ENCODE results near the gene LRRC74A. TPM values are rescaled to one million over a fixed set of nuclear protein-coding genes. Genes with fewer than 3 reads are reported as not detected.

LRRC74A gene
- total and polyA plus RNA-seq, 2 experiments from 2014 or later = not detected

GRCh38 chr14:76918256-76918781, 92.1 kb downstream of the LRRC74A start:
- Histone ChIP-seq H3K4me2 (peak overlapping the region; percentile 57), H2AFZ (peak overlapping the region; percentile 63; the same call in 1 of the 2 replicates), H3K27me3 (ENCODE audit: insufficient read depth) (no peaks in the 10 kb centered on the region), H3K4me3 (no peak overlapping the region), H3K4me1 (ENCODE audit: insufficient read depth) (peaks cover 53% of the 10 kb centered on the region), H3K9me2 (ENCODE audit: insufficient read depth) (no peaks in the 10 kb centered on the region), H3K36me3 (ENCODE audit: insufficient read depth) (no peaks in the 10 kb centered on the region), H3K79me2 (replicated peaks; ENCODE audit: insufficient read depth) (no peaks in the 10 kb centered on the region), H4K20me1 (replicated peaks; ENCODE audit: insufficient read depth) (no peaks in the 10 kb centered on the region), H3F3A (replicated peaks; ENCODE audit: low read depth) (peaks cover 18% of the 10 kb centered on the region), H3K27ac (ENCODE audit: low read depth) (peak overlapping the region; percentile 66; the same call in 1 of the 2 replicates)
- DNase-seq (ENCODE audit: low spot score) (no peak), ATAC-seq (peak; percentile 1; the same call in 2 of the 3 replicates)
- TF ChIP-seq ZNF114 (CRISPR knock-in tag; IDR thresholded peaks at IDR 0.05) (no peak), STAT1 (IDR thresholded peaks at IDR 0.05; ENCODE audit: unreplicated experiment) (no peak), ETS1 (IDR thresholded peaks at IDR 0.05) (no peak), CREB1 (CRISPR knock-in tag; IDR thresholded peaks at IDR 0.05; ENCODE audit: low read depth) (no peak)
- Mint-ChIP-seq H3K4me3 (peak overlapping the region; percentile 26; the same call in 1 of the 3 replicates), H3K4me1 (peaks cover 74% of the 10 kb centered on the region), H3K36me3 (ENCODE audit: low read depth) (no peaks in the 10 kb centered on the region), H3K27ac (peak overlapping the region; percentile 91), H3K27me3 (ENCODE audit: insufficient read depth, low read depth, poor library complexity) (peaks cover 35% of the 10 kb centered on the region), H3K9me3 (no peaks in the 10 kb centered on the region; the same call in 2 of the 3 replicates)

GRCh38 chr14:76918782-76919394, 92.7 kb downstream of the LRRC74A start:
- peak; percentile 53 for ATAC-seq
- H3K4me2 ChIP-seq = peak overlapping the region; percentile 57
- no peaks in the 10 kb centered on the region for H3K27me3 ChIP-seq (ENCODE audit: insufficient read depth)
- H3K4me3 ChIP-seq = no peak overlapping the region
- DNase-seq (ENCODE audit: low spot score) = peak; percentile 75
- Mint-ChIP-seq H3K36me3 (ENCODE audit: low read depth) (no peaks in the 10 kb centered on the region), H3K4me1 (peaks cover 75% of the 10 kb centered on the region), H3K27me3 (ENCODE audit: insufficient read depth, low read depth, poor library complexity) (peaks cover 33% of the 10 kb centered on the region), H3K4me3 (peak overlapping the region; percentile 24; the same call in 1 of the 3 replicates), H3K27ac (peak overlapping the region; percentile 91), H3K9me3 (no peaks in the 10 kb centered on the region; the same call in 2 of the 3 replicates)
- H3K36me3 ChIP-seq (ENCODE audit: insufficient read depth) = no peaks in the 10 kb centered on the region
- H3K79me2 ChIP-seq (replicated peaks; ENCODE audit: insufficient read depth) = no peaks in the 10 kb centered on the region
- H2AFZ ChIP-seq = peak overlapping the region; percentile 88
- TF ChIP-seq EZH2phosphoT487 (IDR thresholded peaks at IDR 0.05; ENCODE audit: unreplicated experiment) (no peak), CTCF (conservative IDR thresholded peaks at IDR 0.05; ENCODE audit: low read depth in 2 of 2) (peak in 1 of 2 experiments; percentile 40; a peak in 2 of 4 replicates), CREB1 (CRISPR knock-in tag; IDR thresholded peaks at IDR 0.05; ENCODE audit: low read depth) (peak; percentile 7; the same call in 1 of the 2 replicates)
- H3K27ac ChIP-seq (ENCODE audit: low read depth) = peak overlapping the region; percentile 81
- peaks cover 59% of the 10 kb centered on the region for H3K4me1 ChIP-seq (ENCODE audit: insufficient read depth)
- H3F3A ChIP-seq (replicated peaks; ENCODE audit: low read depth) = peaks cover 19% of the 10 kb centered on the region
- H4K20me1 ChIP-seq (replicated peaks; ENCODE audit: insufficient read depth) = no peaks in the 10 kb centered on the region
- H3K9me2 ChIP-seq (ENCODE audit: insufficient read depth) = no peaks in the 10 kb centered on the region

Other genes with a start within 250 kb of the LRRC74A start
- gene VASH1, start 64.9 kb upstream of the LRRC74A start, total RNA-seq (2014; rRNA removed; shearing (Covaris generic)) = 2.8 and 3.7 TPM in 2 replicates
- 0.78 and 1.4 TPM in 2 replicates for gene VASH1, start 64.9 kb upstream of the LRRC74A start, polyA plus RNA-seq (2016; fragmentation: Nextera tagmentation; extraction: Ambion mirVana)
- 22.2 and 31.6 TPM in 2 replicates for gene ANGEL1, start 13.5 kb upstream of the LRRC74A start, total RNA-seq (2014; rRNA removed; shearing (Covaris generic))
- gene ANGEL1, start 13.5 kb upstream of the LRRC74A start, polyA plus RNA-seq (2016; fragmentation: Nextera tagmentation; extraction: Ambion mirVana) = 4.6 and 5.3 TPM in 2 replicates
- 97.8 and 119 TPM in 2 replicates for gene IRF2BPL, start 202.3 kb downstream of the LRRC74A start, total RNA-seq (2014; rRNA removed; shearing (Covaris generic))
- gene IRF2BPL, start 202.3 kb downstream of the LRRC74A start, polyA plus RNA-seq (2016; fragmentation: Nextera tagmentation; extraction: Ambion mirVana) = 11.2 and 13.2 TPM in 2 replicates